LNCAP (cell line): Measurements from ENCODE around the gene PTPRN2.

Experiments
- CTCF ChIP-seq: fragments of 450-650 bp; IDR thresholded peaks from 2 replicates; pipeline ENCODE4 v1.5.1; 2017; ENCODE audit warnings: mild to moderate bottlenecking

The PTPRN2 gene

DNA sequence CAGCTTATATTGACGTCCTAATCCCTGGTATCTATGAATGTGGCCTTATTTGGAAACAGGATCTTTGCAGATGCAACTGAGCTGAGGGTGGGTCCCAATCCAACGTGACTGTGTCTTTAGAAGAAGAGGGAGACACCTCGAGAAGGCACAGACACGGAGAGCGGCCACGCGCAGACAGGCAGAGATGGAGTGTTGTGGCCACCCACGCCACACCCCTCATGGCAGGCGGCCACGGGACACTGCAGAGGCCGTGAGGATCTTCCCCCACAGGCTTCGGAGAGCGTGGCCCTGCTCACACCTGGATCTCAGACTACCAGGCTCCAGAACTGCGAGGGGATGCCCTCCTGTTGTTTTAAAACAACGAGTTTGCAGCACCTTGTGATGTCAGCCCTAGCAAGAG lies 1005.9 kb downstream of the PTPRN2 start:
- TF ChIP-seq CTCF: no peak

GRCh38 chr7:157580324-157580723 lies 1007.3 kb downstream of the PTPRN2 start:
- no peak for TF ChIP-seq CTCF

GRCh38 chr7:157579425-157579824 lies 1008.2 kb downstream of the PTPRN2 start:
- TF ChIP-seq CTCF: no peak

GRCh38 chr7:157577796-157578339 lies 1009.8 kb downstream of the PTPRN2 start:
- no peak for TF ChIP-seq CTCF

- no peak for TF ChIP-seq CTCF
These were observed 1010.6 kb downstream of the PTPRN2 start for GRCh38 chr7:157577061-157577460.

DNA sequence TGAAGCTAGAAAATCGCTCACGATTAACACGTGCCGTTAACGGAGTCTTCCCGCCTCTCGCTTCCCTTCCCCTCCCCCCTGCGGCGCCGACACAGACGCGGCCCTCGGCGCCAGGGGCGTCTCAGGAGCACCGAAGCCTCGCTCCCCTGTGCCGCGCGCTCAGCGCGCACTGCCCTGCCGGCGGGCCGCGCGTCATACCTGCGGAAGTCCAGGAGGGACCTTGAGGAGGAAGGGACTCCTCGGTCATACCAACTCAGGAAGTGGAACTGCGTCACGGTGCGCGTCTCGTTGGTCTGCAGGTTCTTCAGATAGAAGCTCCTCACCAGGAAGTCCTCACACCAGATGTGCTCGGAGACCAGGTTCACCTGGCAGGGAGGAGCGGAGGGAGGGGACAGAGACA lies 1011.2 kb downstream of the PTPRN2 start:
- no peak for TF ChIP-seq CTCF

DNA sequence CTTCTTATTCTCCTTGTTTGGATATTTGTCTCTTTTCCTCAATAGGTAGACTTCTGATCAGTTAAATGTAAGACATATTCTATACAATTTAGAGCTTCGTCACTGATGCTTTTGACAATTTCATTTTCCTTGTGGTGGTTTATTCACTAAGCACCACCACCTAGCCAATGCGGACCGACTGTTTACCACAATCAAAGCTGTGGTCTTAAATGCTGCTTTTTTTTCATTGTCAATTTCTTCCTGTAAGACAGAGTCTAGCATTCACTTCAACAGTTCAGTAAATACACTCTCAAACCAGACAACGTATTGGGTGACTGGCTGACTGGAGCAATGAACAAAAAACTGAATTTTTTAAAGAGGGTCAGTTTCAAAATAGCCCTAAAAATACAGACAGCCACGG lies 1011.8 kb downstream of the PTPRN2 start:
- no peak for TF ChIP-seq CTCF
